Hepatocyte (in vitro differentiated cells): Measurements from ENCODE around the gene MPC1L.

ENCODE experiments used
- EZH2phosphoT487 ChIP-seq: fragments of 200-600 bp; sonication (generic); IDR thresholded peaks from one replicate; pipeline ENCODE4 v1.6.1; 2018; ENCODE audit warnings: antibody characterized with exemption, mild to moderate bottlenecking, low read depth, moderate library complexity; ENCODE audit not compliant: unreplicated experiment, severe bottlenecking
- TF ChIP-seq, protein P1 (sequence below): fragments of 200-600 bp; sonication (generic); IDR thresholded peaks from 2 replicates; pipeline ENCODE4 v1.5.1; 2016; ENCODE audit warnings: antibody characterized with exemption, mild to moderate bottlenecking; ENCODE audit not compliant: poor library complexity

DNA sequence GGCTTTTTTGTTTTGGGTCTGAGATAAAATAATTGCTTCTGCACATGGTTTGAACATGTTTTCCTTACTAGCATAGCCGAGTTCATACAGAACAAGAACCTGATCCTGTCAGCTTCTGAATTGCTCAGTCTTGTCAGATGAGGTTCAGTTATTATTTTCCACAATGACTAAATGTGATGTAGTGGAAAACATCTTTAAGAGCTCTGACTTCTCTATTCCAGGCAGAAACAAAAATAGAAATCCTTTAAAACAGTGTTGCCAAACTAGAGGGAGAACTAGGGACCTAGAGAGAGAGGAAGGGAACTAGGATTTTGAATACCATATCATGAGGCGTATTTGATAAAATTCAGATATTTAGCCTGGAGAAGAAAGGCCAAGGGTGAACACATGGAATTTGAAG lies 40.4 kb upstream of the MPC1L start:
- TF ChIP-seq, protein P1, sequence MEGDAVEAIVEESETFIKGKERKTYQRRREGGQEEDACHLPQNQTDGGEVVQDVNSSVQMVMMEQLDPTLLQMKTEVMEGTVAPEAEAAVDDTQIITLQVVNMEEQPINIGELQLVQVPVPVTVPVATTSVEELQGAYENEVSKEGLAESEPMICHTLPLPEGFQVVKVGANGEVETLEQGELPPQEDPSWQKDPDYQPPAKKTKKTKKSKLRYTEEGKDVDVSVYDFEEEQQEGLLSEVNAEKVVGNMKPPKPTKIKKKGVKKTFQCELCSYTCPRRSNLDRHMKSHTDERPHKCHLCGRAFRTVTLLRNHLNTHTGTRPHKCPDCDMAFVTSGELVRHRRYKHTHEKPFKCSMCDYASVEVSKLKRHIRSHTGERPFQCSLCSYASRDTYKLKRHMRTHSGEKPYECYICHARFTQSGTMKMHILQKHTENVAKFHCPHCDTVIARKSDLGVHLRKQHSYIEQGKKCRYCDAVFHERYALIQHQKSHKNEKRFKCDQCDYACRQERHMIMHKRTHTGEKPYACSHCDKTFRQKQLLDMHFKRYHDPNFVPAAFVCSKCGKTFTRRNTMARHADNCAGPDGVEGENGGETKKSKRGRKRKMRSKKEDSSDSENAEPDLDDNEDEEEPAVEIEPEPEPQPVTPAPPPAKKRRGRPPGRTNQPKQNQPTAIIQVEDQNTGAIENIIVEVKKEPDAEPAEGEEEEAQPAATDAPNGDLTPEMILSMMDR = no peak
- TF ChIP-seq EZH2phosphoT487 = no peak
